SU-DHL-6 (cell line): Measurements from ENCODE around the gene SNX13.

Experiments used
- H2AFZ ChIP-seq: fragments of 200-600 bp; sonication (generic); 2 replicates; pipeline ENCODE4 v1.6.1; 2014; ENCODE audit warnings: low read depth, mild to moderate bottlenecking, moderate library complexity, mixed read lengths, antibody characterized with exemption, low read length; ENCODE audit not compliant: severe bottlenecking
- H3F3A ChIP-seq: fragments of 200-600 bp; shearing (Covaris generic); 2 replicates; pipeline ENCODE4 v1.6.0; 2016; ENCODE audit warnings: antibody characterized with exemption, mild to moderate bottlenecking; ENCODE audit not compliant: insufficient read depth
- H3K27ac ChIP-seq: fragments of 200-600 bp; sonication (generic); 2 replicates; pipeline ENCODE4 v1.5.1; 2016; ENCODE audit warnings: low read depth, mild to moderate bottlenecking, low read length, moderate library complexity, mixed read lengths
- H3K27me3 ChIP-seq: fragments of 200-600 bp; sonication (generic), shearing (Covaris generic); 2 replicates; pipeline ENCODE4 v1.6.0; 2014; ENCODE audit warnings: mild to moderate bottlenecking, low read length
- H3K36me3 ChIP-seq: fragments of 200-600 bp; sonication (generic); 2 replicates; pipeline ENCODE4 v1.6.1; 2014; ENCODE audit warnings: mild to moderate bottlenecking, low read length, mixed read lengths
- H3K4me2 ChIP-seq: fragments of 300-600, 200-600 bp; shearing (Covaris generic), sonication (generic); 2 replicates; pipeline ENCODE4 v1.6.0; 2014; ENCODE audit warnings: low read length, low read depth, mild to moderate bottlenecking; ENCODE audit not compliant: poor library complexity, severe bottlenecking
- H3K4me3 ChIP-seq: fragments of 200-600 bp; sonication (generic); 2 replicates; pipeline ENCODE4 v1.5.1; 2014; ENCODE audit warnings: antibody characterized with exemption, low read length, mild to moderate bottlenecking, mixed read lengths; ENCODE audit not compliant: insufficient read depth, poor library complexity, severe bottlenecking
- H3K79me2 ChIP-seq: fragments of 200-600 bp; sonication (generic); 2 replicates; pipeline ENCODE4 v1.6.1; 2014; ENCODE audit warnings: mild to moderate bottlenecking, low read length, moderate library complexity; ENCODE audit not compliant: insufficient read depth
- H3K9ac ChIP-seq: fragments of 200-600 bp; sonication (generic); 2 replicates; pipeline ENCODE4 v1.7.0; 2014; ENCODE audit warnings: mild to moderate bottlenecking, low read length
- H3K9me2 ChIP-seq: fragments of 200-600 bp; sonication (generic); replicated peaks from 2 replicates; pipeline ENCODE4 v1.6.1; 2014; ENCODE audit warnings: low read length; ENCODE audit not compliant: insufficient read depth
- H3K9me3 ChIP-seq: fragments of 200-600 bp; sonication (generic); 2 replicates; pipeline ENCODE4 v1.6.1; 2014; ENCODE audit warnings: low read length, mixed read lengths; ENCODE audit not compliant: insufficient read depth
- H4K20me1 ChIP-seq: fragments of 200-600 bp; sonication (generic); 2 replicates; pipeline ENCODE4 v1.6.1; 2014; ENCODE audit warnings: low read depth, mild to moderate bottlenecking, antibody characterized with exemption, low read length, moderate library complexity, mixed read lengths
- EZH2phosphoT487 ChIP-seq: fragments of 200-600 bp; sonication (generic), shearing (Covaris generic); conservative IDR thresholded peaks from 2 replicates; pipeline ENCODE4 v1.6.1; 2018; ENCODE audit warnings: mild to moderate bottlenecking, antibody characterized with exemption, low read length, moderate library complexity, mixed read lengths
- TF ChIP-seq, protein P1 (sequence below): fragments of 200-600 bp; sonication (generic); IDR thresholded peaks from one replicate; pipeline ENCODE4 v1.5.1; 2017; ENCODE audit warnings: antibody characterized with exemption, mild to moderate bottlenecking, low read length, moderate library complexity; ENCODE audit not compliant: insufficient read depth, poor library complexity, severe bottlenecking

SNX13 gene

DNA sequence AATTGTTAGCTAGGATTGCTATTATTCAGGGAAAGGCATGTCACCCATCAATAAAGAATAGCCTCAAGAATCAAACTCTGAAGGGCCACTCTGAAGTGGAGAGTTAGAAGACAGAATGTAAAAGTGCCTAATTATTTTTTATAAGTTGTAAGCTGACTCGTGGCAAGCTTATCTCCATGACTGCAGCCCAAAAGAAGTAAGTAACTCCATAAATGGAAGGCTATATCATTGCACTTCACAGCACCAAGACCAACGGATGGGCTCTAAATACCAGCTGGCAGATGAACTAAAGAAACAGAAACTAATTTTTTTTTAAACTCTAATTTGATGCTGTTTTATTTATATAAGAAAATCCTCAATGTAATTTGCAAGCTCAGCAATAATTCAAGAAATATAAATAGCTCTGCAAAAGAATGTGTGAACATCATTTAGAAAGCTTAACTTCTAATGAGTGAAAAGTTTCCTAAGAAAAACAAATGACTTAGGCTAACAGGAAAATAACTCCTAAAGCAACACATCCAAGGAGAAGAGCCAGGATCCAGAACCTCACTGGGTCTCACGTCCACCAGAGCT, 165.5 kb downstream of the SNX13 start:
- no peak overlapping the region for H2AFZ ChIP-seq
- H3K79me2 ChIP-seq: no peaks in the 10 kb centered on the region
- no peaks in the 10 kb centered on the region for H3K9me3 ChIP-seq
- no peak overlapping the region for H3K9ac ChIP-seq
- no peaks in the 10 kb centered on the region for H3F3A ChIP-seq
- H3K9me2 ChIP-seq: no peaks in the 10 kb centered on the region
- H3K4me3 ChIP-seq: no peak overlapping the region
- H3K27ac ChIP-seq: no peak overlapping the region
- no peaks in the 10 kb centered on the region; the same call in 1 of the 2 replicates for H4K20me1 ChIP-seq
- H3K27me3 ChIP-seq: no peaks in the 10 kb centered on the region
- no peaks in the 10 kb centered on the region for H3K36me3 ChIP-seq
- TF ChIP-seq, protein P1, sequence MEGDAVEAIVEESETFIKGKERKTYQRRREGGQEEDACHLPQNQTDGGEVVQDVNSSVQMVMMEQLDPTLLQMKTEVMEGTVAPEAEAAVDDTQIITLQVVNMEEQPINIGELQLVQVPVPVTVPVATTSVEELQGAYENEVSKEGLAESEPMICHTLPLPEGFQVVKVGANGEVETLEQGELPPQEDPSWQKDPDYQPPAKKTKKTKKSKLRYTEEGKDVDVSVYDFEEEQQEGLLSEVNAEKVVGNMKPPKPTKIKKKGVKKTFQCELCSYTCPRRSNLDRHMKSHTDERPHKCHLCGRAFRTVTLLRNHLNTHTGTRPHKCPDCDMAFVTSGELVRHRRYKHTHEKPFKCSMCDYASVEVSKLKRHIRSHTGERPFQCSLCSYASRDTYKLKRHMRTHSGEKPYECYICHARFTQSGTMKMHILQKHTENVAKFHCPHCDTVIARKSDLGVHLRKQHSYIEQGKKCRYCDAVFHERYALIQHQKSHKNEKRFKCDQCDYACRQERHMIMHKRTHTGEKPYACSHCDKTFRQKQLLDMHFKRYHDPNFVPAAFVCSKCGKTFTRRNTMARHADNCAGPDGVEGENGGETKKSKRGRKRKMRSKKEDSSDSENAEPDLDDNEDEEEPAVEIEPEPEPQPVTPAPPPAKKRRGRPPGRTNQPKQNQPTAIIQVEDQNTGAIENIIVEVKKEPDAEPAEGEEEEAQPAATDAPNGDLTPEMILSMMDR: no peak
- no peak for TF ChIP-seq EZH2phosphoT487
- no peak overlapping the region for H3K4me2 ChIP-seq

DNA sequence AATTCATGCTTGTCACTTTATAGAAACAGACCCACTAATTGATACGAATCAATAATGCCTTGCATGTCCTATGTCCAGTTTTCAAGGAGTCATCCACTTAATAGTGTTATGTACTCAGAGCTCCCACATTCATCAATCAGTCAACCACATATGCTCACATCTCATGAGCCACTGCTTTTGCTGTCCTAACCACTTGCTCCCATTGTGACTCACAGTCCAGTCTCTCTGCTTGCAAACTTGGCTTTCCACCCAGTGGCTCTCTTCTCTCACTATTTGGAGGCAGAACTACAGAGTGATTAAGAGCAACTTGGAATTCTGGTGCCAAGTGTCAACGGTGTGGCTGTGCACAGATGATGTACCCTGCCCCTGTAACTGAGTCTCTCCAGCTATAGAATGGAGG, 166.0 kb downstream of the SNX13 start:
- Histone ChIP-seq H3K4me3 (no peak overlapping the region), H3K79me2 (no peaks in the 10 kb centered on the region), H3K9me3 (no peaks in the 10 kb centered on the region), H3K4me2 (no peak overlapping the region), H3K36me3 (no peaks in the 10 kb centered on the region), H4K20me1 (no peaks in the 10 kb centered on the region; the same call in 1 of the 2 replicates), H3K27ac (no peak overlapping the region), H3K9ac (no peak overlapping the region), H3K27me3 (no peaks in the 10 kb centered on the region), H3F3A (no peaks in the 10 kb centered on the region), H3K9me2 (no peaks in the 10 kb centered on the region), H2AFZ (no peak overlapping the region)
- TF ChIP-seq, protein P1: no peak
- no peak for TF ChIP-seq EZH2phosphoT487

DNA sequence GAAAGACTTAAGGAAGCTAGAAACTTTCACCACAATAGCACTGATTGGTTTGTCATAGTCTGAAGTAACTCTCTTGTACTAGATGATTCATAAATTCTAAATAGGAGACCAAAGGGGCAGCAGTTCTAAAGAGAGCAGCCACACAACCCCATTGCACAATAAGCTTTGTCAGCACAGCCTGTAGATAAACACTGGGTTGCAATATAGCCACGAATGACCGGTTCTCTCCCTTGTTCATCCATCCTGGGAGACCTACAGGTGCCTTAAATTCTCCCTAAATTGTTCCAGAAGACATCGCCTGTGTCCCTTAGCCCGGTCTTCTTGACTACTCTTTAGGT, 167.0 kb downstream of the SNX13 start:
- Histone ChIP-seq H4K20me1 (no peaks in the 10 kb centered on the region; the same call in 1 of the 2 replicates), H3F3A (no peaks in the 10 kb centered on the region), H3K9me3 (no peaks in the 10 kb centered on the region), H3K36me3 (no peaks in the 10 kb centered on the region), H3K9ac (no peak overlapping the region), H3K27me3 (no peaks in the 10 kb centered on the region), H3K4me3 (no peak overlapping the region), H3K27ac (no peak overlapping the region), H2AFZ (no peak overlapping the region), H3K79me2 (no peaks in the 10 kb centered on the region), H3K4me2 (no peak overlapping the region), H3K9me2 (no peaks in the 10 kb centered on the region)
- TF ChIP-seq, protein P1: no peak
- TF ChIP-seq EZH2phosphoT487: no peak
